Stimulated activated CD8-positive, alpha-beta memory T cell treated with anti-CD3 and anti-CD28 coated beads, Interleukin-4, amount 100 ng/mL, for 1 hour (primary cell): Measurements from ENCODE around the gene KLHL29.

Experiments used
- DNase-seq, 2 donors: peaks; one replicate each; pipeline ENCODE4 v3.0.0-alpha.2; 2020; ENCODE audit warnings: low read depth in 2 of 2, low spot score in 1 of 2

The KLHL29 gene

GRCh38 chr2:23605236-23605635 lies 220.3 kb downstream of the KLHL29 start:
- no peak for DNase-seq

- no peak for DNase-seq
Observed at GRCh38 chr2:23606196-23606595, 221.2 kb downstream of the KLHL29 start.

GRCh38 chr2:23606968-23607367 lies 222.0 kb downstream of the KLHL29 start:
- DNase-seq = no peak

GRCh38 chr2:23607925-23608324 lies 222.9 kb downstream of the KLHL29 start:
- DNase-seq = no peak

- no peak for DNase-seq
Observed at GRCh38 chr2:23609254-23609653, 224.3 kb downstream of the KLHL29 start.

GRCh38 chr2:23611839-23612238 lies 226.9 kb downstream of the KLHL29 start:
- no peak for DNase-seq

GRCh38 chr2:23614701-23615100 lies 229.7 kb downstream of the KLHL29 start:
- no peak for DNase-seq

- DNase-seq = no peak
Observed at GRCh38 chr2:23615216-23616020, 230.4 kb downstream of the KLHL29 start.

- no peak for DNase-seq
Observed at GRCh38 chr2:23616630-23617029, 231.7 kb downstream of the KLHL29 start.

- no peak for DNase-seq
Observed at GRCh38 chr2:23617167-23617810, 232.3 kb downstream of the KLHL29 start.

- no peak for DNase-seq
Observed at GRCh38 chr2:23617811-23618215, 232.8 kb downstream of the KLHL29 start.

- DNase-seq = no peak
Observed at GRCh38 chr2:23618265-23618664, 233.3 kb downstream of the KLHL29 start.

- DNase-seq = no peak
Observed at GRCh38 chr2:23618794-23619530, 234.0 kb downstream of the KLHL29 start.

- no peak for DNase-seq
Observed at GRCh38 chr2:23619941-23620340, 235.0 kb downstream of the KLHL29 start.

- DNase-seq = no peak
Observed at GRCh38 chr2:23620841-23621341, 235.9 kb downstream of the KLHL29 start.

- DNase-seq = no peak
Observed at GRCh38 chr2:23621616-23622015, 236.6 kb downstream of the KLHL29 start.

GRCh38 chr2:23622466-23622865 lies 237.5 kb downstream of the KLHL29 start:
- no peak for DNase-seq

GRCh38 chr2:23622966-23623675 lies 238.1 kb downstream of the KLHL29 start:
- DNase-seq = no peak

- DNase-seq = no peak
Observed at GRCh38 chr2:23624378-23624777, 239.4 kb downstream of the KLHL29 start.

GRCh38 chr2:23624915-23625314 lies 239.9 kb downstream of the KLHL29 start:
- DNase-seq = no peak

GRCh38 chr2:23625726-23626125 lies 240.7 kb downstream of the KLHL29 start:
- no peak for DNase-seq
